ENCODE measurements around the gene WFDC6.

WFDC6 gene

GRCh38 chr20:45515147-45515913, 24.0 kb downstream of the WFDC6 start, which contains the start of gene SPINT3:
Gene SPINT3, minus strand, starts transcription at chr20:45515622. Its CDS starts 14 bp downstream, at chr20:45515608.
- no peak for DNase-seq (ENCODE audit: low spot score)

- DNase-seq (ENCODE audit: low spot score): no peak
Observed at GRCh38 chr20:45510242-45510862, 28.9 kb downstream of the WFDC6 start.

GRCh38 chr20:45509091-45509490, 30.2 kb downstream of the WFDC6 start:
- DNase-seq (ENCODE audit: low spot score): no peak

DNA sequence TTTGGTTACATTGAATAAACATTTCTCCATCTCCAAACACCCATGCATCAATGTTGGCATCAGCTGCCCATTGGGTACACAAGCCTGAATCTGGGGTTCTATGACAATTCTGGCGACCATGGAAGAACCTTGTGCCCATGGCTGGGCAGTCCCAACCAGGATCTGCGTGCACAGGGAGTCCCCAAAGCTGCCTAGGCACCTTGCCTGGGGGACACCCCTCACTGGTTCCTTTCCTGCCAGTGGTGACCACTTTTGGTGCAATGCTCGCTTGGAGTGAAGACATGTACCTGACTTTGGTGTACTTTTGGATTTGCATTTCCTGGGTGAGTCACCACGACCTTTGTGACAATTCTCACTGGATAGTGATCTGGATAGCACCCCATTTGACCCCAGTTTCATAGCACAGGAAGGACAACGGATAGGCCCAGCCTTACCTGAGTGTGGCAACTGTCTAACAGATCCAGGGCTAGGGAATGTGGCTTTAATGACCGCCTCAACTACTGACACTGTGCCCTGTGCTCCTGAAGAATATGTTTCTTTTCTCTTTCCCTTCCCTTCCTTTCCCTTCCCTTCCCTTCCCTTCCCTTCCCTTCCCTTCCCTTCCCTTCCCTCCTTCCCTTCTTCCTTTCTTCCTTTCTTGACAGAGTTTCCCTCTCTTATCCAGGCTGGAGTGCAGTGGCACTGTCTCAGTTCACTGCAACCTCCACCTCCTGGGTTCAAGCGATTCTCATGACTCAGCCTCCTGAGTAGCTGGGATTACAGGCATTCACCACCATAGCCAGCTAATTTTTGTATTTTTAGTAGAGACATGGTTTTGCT, 31.0 kb downstream of the WFDC6 start:
- no peak for DNase-seq (ENCODE audit: low spot score)

DNA sequence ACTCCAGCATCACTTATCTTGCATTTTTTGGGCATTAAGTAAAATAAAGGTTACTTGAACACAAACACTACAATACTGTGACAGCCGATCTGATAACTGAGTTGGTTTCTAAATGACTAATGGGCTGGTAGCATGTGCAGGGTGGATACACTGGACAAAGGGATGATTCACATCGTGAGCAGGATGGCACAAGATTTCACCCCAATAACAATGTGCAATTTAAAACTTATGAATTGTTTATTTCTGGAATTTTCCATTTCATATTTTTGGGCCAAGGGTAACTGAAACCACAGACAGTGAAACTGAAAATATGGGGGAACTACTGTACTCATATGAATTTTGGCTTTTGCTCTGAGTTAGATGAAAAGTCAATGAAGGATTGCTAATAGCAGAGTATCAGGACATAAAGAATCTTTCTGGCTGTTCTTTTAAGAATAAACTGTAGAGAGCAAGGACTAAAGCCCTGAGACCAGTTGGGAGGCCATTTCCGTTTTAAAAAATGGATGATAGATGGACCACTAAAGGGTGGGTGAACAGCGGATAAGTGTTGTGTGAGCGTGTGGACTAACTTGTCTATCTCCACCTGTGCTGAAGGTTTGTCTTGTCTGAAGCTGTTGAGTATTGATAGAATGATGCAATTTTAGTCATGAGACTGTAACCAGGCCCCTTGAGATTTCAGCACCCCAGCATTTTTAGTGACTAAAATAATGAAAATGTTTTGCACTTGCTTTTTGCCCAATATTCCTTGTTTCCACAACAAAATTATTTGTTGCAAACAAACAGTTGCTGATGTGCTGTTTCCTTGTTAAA, 32.1 kb downstream of the WFDC6 start:
- no peak for DNase-seq (ENCODE audit: low spot score)

- no peak for DNase-seq (ENCODE audit: low spot score)
Observed at GRCh38 chr20:45506398-45506797, 32.9 kb downstream of the WFDC6 start.

DNA sequence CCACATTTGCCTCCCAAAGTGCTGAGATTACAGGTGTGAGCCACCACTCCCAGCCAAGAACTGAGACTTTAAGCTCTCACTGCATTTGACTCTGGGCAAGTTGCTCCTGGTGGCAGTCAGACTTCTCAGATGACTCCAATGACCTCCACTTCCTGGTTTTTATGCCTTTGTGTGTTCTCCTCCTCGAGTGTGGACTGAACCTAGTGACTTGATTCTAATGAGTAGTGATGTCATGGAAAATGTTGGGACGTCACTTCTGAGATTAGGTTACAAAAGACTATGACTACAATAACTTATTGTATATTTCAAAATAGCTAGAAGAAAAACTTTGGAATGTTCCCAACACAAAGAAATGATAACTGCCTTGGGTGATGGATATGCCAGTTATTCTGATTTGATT, 35.9 kb downstream of the WFDC6 start:
- DNase-seq (ENCODE audit: low spot score): no peak

DNA sequence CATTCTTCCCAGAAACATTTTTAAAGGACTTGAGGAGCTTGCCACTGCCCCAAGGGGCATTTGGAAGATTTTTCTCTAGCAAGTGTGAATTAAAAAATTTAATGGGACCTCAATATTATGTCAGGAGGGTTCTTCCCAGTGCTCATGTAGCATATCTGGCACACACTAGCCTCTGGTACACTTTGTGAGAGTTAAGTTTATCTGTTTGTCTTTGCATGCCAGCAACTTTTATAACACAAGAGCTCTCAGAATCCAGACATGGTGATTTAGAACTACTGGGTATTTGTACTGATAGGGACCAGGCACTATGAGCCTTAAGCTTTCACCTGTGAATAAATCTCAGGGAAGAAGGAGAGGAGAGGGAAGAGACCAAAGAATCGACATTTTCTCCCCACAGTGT, 36.7 kb downstream of the WFDC6 start:
- no peak for DNase-seq (ENCODE audit: low spot score)

- no peak for DNase-seq (ENCODE audit: low spot score)
Observed at GRCh38 chr20:45501600-45501999, 37.7 kb downstream of the WFDC6 start.

DNA sequence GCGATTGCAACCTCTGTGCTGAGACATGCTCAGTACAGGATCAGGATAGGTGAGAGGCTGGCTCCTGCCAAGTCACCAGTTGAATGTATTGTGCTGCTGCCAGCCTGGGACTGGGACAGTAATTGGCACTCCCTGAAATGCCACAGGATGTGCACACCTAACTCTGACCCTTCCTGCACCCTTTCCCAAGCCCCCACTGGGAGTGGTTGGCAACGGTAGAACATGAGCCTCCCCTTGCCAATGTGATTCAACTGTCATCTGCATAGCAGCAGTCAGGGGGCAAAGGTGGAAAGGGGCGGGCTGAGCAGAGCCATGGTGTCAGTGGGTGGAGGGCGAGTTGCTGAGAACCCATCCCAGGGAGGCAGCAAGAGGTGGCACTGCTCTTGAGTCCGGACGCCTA, 39.3 kb downstream of the WFDC6 start:
- DNase-seq (ENCODE audit: low spot score): no peak

DNA sequence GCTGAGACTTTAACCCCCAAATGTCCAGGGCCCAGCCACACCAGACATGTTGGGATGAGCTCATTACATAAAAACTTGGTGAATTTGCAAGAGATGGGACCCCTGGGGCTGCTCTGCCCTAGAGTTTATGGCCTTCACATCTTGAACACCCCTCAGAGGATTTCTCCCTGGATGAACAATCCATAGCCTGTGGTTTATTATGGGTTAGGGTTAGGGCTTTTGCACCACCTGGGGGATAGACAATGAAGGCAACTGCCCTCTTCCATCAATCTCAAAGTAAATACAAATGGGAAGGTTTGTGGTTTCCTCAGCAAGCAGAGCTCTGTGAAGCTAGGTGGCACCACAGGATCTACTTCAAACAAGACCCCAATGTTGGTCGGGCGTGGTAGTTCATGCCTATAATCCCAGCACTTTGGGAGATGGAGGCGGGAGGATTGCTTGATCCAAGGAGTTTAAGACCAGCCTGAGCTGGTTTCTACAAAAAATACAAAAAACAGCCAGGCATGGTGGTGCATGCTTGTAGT, 41.2 kb downstream of the WFDC6 start:
- no peak for DNase-seq (ENCODE audit: low spot score)

DNA sequence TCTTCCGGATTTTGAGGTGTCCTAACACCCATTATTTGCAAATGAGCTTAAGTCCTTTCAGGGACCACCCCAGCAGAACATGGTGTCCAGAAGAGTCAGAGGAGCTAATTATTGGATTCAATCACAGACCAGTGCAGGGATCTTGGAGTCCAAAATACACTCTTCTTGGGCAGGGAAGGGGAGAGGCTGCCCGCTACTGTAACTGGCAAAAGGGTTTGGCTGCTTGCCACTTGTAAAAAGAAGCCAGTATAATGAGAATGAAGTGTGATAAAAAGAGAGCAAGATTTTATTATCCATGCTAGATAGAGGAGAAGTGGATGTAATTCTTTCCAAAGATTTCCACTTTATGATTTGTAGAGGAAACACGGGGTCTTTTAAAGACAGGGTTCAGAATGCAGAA, 43.1 kb downstream of the WFDC6 start:
- no peak for DNase-seq (ENCODE audit: low spot score)

GRCh38 chr20:45495501-45495941, 43.8 kb downstream of the WFDC6 start:
- no peak for DNase-seq (ENCODE audit: low spot score)

- DNase-seq (ENCODE audit: low spot score): no peak
Observed at GRCh38 chr20:45489083-45489531, 50.2 kb downstream of the WFDC6 start.

DNA sequence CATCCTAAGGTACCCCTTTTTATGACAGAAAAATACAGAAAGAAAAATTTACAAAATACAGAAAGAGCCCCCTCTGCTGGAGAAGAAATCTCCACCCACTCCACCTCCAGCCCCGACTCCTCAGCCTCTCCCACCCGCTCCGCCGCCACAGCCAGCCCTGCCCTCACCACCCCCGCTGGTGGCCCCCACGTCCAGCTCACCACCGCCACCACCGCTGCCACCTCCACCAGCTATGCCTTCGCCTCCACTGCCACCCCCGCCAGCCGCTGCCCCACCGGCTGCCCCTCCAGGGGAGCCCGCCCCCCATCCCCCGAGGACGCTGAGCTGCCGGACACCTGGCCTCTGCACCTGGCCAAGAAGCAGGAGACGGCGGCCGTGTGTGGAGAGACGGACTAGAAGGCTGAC, 52.0 kb downstream of the WFDC6 start:
- no peak for DNase-seq (ENCODE audit: low spot score)

GRCh38 chr20:45485388-45485787, 53.9 kb downstream of the WFDC6 start:
- DNase-seq (ENCODE audit: low spot score): no peak

GRCh38 chr20:45484676-45485075, 54.6 kb downstream of the WFDC6 start:
- DNase-seq (ENCODE audit: low spot score): no peak

Measured in GM03348 (cell line).